Measurements from ENCODE around the gene PPA2.
"Not testable (repeated sequence)": the region's sequence is repeated elsewhere in the genome, so short reads cannot be mapped to it uniquely, and the experiment has no call there.

Gene PPA2

DNA sequence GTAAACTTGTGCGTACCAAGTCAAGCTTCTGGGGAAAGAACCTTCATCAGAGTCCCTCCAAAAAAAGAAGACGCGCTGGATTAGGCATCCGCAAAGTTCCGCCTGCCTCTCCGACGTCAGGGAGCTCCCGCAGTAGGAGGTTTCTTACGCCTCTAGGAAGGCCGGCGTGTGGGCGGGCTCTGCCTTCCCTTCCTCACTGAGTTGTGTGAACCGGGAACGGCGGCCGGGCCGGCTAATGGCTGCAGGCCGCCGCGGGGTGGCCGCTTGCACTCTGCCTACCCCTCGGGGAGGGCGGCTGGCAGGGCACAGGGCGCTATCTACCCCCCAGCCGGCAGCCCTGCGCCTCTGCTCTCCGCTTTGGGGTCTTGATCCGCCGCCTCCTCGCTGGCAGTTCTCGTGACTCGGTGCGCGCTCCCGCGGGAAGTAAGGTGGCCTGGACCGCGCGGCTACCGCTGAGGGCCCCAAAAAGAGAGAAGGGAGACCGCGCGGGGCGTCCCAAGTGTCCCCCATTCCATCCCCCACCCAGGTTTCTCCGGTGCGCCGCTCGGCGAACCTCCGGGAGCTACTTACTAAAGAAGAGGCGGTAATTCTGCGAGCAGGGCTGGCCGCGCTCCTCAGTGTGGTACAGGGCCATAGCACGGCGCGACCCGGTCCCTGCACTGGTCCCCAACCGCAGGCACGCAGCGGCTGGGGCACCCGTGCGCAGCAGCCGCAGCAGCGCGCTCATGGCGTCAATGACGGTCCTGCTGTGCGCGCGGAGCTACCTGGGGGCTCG is at the start of gene PPA2:
Gene PPA2, minus strand, starts transcription at position 739 of the 775 bp plus-strand sequence. Its CDS starts 12 bp downstream, at position 727.
- DNase-seq (ENCODE audit: low read depth in 2 of 2): peak; percentile 63 to 81

DNA sequence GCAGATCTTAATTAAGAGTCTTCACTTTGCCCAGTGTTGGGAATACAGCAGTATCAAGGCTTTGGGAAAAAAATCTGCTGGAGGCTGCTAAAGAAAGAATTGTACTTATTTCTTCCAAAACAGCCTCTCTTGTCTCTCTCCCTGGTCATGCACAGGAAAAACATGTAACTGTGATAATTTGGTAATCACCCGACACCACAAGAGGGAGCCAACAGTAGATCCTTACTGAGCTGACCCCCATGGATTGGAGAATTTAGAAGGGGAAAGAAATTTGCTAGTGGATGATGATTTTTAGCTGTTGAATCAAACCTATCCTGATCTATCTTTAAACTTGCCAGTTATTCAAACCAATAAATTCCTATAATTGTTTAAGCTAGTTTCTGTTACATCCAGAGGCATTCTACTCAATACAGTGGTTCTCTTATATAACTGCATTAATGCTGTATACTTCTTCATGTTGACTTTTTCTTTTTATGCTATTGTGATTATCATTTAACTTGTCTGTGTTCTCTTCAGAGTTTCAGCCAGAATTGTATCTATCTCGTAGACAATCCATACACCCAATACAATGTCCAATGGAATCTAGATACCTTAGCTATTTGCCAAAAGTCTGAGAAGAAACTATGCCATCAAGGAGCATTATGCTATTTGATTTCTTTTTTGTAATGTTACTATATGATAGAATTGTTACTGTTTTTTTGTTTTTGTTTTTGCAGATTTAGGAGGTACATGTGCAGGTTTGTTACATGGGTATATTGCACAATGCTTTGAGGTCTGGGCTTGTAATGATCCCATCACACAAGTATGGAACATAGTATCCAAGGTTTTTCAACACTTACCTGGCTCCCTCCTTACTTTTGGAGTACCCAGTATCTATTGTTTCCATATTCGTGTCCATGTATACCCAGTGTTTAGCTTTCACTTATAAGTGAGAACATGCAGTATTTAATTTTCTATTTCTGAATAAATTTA is 47.2 kb upstream of the PPA2 start:
- DNase-seq (ENCODE audit: low read depth in 2 of 2): no peak

GRCh38 chr4:105510245-105510644 is 36.4 kb upstream of the PPA2 start:
- no peak for DNase-seq (ENCODE audit: low read depth in 2 of 2)

DNA sequence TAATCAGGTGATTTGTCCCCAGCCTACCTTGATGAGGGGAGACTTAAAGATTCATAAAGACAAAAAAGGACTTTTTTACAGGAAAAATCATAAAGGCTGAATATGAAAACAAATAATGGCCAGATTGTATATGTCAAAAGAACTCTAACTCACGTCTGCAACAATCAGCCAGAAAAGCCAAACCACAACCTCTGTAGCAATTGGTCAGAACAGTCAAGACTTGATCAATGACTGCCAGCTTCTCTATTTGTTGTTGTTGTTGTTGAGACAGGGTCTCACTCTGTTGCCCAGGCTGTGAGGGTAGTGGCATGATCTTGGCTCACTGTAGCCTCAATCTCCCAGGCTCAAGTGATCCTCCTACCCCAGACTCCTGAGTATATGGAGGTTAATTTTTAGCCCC is 35.9 kb upstream of the PPA2 start:
- no peak for DNase-seq (ENCODE audit: low read depth in 2 of 2)

DNA sequence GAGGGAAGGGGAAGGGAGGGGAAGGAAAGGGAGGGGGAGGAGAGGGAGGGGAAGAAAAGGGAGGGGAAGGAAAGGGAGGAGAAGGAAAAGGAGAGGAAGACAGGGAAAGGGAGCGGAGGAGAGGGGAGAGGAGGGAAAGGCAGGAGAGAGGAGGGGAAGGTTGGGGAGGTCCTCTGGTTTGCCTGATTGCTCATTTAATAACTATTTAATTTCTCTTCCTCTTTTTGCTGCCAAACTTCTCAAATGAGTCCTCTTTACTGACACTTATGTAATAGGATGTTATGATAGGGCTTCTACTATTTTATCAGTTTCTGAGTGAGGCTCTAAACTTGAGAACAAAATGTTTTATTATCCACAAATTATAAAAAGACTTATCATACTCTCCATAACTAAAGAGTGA is 35.4 kb upstream of the PPA2 start:
- DNase-seq (ENCODE audit: low read depth in 2 of 2): no peak

DNA sequence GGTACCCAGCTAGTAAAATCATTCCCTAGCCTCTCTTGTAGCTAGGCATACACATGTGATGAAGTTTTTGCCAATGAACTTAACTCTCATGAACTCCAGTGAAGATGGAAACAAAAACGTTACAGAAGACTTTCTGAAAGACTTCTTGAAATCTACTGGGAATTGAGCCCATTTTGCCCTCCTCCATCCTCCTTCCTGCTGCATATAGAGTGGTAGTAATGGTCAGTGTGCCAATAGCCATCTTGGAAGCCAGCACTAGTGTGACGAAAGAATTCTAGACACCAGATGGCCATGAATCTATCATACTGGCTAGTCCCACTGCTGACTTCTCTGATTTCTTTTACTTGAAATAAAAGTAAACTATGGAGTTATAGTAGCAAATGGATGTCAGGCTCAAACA is 30.9 kb upstream of the PPA2 start:
- no peak for DNase-seq (ENCODE audit: low read depth in 2 of 2)

- no peak for DNase-seq (ENCODE audit: low read depth in 2 of 2)
These were observed 29.6 kb upstream of the PPA2 start for GRCh38 chr4:105503484-105503883.

GRCh38 chr4:105496899-105497298 is 23.0 kb upstream of the PPA2 start:
- DNase-seq (ENCODE audit: low read depth in 2 of 2): no peak

GRCh38 chr4:105495667-105496066 is 21.8 kb upstream of the PPA2 start:
- no peak for DNase-seq (ENCODE audit: low read depth in 2 of 2)

DNA sequence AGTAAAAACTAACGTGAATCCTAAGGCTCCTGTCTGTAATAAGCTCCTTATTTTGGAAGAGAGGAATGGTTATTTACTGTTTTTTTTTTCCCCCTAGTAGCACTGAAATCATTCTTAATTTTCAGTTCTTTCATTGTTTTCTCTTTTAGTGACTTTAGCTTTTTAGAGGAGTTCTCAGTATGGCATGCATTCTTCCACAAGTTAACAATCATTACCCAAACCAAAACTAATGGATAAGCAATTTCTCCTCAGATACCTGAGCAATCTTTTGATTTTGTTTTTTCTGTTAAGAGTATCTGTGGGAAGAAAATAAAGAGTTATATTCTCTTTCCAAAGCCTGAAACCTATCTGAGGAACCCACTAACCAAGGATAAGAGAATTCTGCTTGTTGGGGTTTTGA is 16.7 kb upstream of the PPA2 start:
- DNase-seq (ENCODE audit: low read depth in 2 of 2): no peak

GRCh38 chr4:105483840-105484239 is 10.0 kb upstream of the PPA2 start:
- no peak for DNase-seq (ENCODE audit: low read depth in 2 of 2)

GRCh38 chr4:105474099-105474518 is 247 bp upstream of the PPA2 start:
- peak in 1 of 2 donors; percentile 76 for DNase-seq (ENCODE audit: low read depth in 2 of 2)

DNA sequence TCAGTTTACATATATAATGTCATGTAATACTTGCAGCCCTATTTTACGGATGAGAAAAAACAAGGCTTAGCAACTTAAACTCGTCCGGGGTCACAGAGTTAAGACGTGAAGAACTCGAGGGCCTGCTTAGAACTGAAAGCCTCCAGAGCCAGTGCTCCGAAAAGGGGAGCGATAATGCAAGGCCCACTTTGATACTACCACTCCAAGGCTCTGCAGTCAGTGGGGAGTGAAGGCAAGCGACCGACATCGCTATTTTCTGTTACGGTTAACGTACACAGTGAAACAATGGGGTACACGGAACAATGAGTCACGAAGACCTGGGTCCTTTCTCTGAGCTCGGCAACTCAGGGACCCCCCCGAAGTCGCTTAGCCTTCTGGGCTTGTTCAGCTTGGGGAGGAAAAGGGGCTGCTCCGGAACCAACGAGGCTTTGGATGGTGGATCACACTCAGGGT is 965 bp downstream of the PPA2 start:
- no peak for DNase-seq (ENCODE audit: low read depth in 2 of 2)

DNA sequence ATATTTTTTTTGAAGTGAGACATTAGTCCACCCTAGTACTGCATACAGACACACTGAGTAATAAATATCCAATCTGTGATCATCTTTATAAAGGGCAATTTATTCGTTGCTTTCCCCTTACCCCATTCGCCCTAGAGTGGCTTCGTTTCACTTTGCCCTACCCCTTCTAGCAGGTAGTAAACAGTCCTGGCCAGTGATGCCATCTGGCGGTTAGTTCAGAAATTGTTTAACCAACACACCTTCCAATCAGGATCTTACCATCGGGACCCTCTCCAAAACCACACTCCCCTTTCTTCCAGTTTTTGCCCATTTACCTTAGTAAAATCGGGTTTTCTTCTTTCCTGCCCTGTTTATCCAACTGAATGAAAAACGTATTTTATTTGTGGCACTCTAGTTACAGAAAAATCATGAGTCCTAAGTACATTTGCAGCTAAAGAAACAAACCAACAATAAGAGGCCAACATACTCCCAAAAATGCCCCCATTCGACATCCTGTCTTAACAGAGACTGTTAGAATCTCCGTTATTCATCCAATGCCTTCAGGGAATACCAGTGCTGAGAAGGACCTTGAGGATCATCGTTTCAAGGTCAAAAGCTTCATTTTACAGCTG is 2.2 kb downstream of the PPA2 start:
- DNase-seq (ENCODE audit: low read depth in 2 of 2): peak; percentile 37 to 54

DNA sequence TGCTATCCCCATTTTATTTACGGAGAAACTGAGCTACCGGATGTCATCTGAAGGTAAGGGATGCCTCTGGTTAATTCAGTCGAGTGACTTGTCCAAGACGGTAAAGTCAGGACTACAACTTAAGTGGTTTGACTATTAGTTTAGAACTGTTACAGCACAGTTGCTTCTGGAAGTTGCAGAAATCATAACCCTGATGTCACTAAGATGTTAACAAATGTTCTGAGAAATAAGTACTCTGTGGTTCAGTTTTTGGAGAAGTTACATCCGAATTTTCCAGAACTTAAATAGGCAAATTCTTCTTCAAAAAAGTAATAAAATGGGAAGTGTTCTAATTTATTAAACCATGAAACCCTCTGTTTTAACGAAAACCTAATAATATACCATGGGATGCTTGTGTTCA is 3.1 kb downstream of the PPA2 start:
- DNase-seq (ENCODE audit: low read depth in 2 of 2): no peak

GRCh38 chr4:105469736-105470135 is 4.1 kb downstream of the PPA2 start:
- DNase-seq (ENCODE audit: low read depth in 2 of 2): no peak

DNA sequence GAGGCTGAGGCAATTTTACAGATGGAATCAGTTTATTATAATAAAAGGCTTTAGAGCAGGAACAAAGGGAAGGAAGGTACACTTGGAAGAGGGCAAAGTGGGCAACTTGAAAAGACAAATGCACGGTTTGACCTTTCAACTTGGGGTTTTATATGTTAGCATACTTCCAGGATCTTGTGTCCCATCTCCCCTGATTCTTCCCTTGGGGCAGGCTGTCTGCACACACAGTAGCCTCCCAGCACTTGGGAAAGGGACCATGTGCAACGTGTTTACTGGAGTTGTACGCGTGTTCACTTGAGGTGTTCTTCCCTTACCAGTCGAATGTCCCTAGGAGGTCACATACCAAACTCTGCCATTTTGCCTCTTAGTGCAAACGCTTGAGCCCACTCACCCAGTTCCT is 7.3 kb downstream of the PPA2 start:
- DNase-seq (ENCODE audit: low read depth in 2 of 2): no peak

DNA sequence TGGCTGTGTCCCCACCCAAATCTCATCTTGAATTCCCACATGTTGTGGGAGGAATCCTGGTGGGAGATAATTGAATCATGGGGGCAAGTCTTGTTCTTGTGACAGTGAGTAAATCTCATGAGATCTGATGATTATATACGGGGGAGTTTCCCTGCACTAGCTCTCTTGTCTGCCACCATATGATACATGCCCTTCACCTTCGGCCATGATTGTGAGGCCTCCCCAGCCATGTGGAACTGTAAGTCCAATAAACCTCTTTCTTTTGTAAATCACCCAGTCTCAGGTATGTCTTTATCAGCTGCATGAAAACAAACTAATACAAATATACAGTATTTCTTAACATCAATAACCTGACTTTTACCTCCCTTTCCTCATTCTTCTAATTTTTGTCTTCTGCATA is 9.3 kb downstream of the PPA2 start:
- not testable (repeated sequence) for DNase-seq (ENCODE audit: low read depth in 2 of 2)

GRCh38 chr4:105462576-105462975 is 11.3 kb downstream of the PPA2 start:
- no peak for DNase-seq (ENCODE audit: low read depth in 2 of 2)

GRCh38 chr4:105461621-105462382 is 12.1 kb downstream of the PPA2 start:
- DNase-seq (ENCODE audit: low read depth in 2 of 2): no peak

DNA sequence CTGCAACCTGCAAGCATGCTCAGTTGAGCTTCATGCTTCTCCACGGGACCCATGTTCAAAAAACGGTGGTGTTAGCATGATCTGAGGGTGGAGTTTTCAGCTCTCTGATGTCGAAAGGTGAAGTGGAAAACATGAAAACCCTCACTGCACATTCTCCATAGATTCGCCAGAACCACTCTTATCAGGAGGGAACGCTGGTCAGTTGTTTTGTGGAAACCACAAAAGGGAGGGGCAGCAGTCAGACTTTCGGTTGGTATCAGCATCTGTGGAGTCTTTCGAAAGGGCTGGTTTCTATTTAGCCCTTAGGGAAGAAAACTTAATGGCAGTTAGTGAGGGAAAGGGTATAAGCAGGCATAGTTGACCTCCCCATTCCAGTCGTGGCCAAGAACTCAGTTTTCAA is 12.6 kb downstream of the PPA2 start:
- no peak for DNase-seq (ENCODE audit: low read depth in 2 of 2)

All from stimulated activated CD4-positive, alpha-beta T cell treated with anti-CD3 and anti-CD28 coated beads, Interleukin-4, amount 100 ng/mL, for 48 hours (primary cell).